ENCODE results near the gene TSPAN33. TPM values are rescaled to one million over a fixed set of nuclear protein-coding genes. Genes with fewer than 3 reads are reported as not detected.
"Not testable (repeated sequence)": the region's sequence is repeated elsewhere in the genome, so short reads cannot be mapped to it uniquely, and the experiment has no call there.

Gene TSPAN33
- total and polyA plus RNA-seq, 2 donors from 2014 or later: 54.9 to 316 TPM

DNA sequence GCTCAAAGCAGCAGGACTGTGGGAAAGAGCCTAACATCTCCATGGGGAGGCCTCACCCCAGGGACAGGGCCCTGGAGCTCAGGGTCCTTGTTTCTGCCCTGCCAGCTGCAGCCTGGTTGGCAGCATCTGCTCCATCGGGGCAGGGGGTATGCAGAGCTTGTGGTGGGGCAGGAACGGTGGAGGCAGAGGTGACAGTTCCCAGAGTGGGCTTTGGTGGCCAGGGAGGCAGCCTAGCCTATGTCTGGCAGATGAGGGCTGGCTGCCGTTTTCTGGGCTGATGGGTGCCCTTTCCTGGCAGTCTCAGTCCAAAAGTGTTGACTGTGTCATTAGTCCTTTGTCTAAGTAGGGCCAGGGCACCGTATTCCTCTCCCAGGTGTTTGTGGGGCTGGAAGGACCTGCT is 68.1 kb downstream of the TSPAN33 start:
- no peak overlapping the region for H3K4me3 ChIP-seq (ENCODE audit: low read length in 3 of 3)
- no peaks in the 10 kb centered on the region for H3K9me3 ChIP-seq (ENCODE audit: control insufficient read depth in 2 of 3, insufficient read depth in 1 of 3, low read length in 3 of 3)
- TF ChIP-seq, protein P1, sequence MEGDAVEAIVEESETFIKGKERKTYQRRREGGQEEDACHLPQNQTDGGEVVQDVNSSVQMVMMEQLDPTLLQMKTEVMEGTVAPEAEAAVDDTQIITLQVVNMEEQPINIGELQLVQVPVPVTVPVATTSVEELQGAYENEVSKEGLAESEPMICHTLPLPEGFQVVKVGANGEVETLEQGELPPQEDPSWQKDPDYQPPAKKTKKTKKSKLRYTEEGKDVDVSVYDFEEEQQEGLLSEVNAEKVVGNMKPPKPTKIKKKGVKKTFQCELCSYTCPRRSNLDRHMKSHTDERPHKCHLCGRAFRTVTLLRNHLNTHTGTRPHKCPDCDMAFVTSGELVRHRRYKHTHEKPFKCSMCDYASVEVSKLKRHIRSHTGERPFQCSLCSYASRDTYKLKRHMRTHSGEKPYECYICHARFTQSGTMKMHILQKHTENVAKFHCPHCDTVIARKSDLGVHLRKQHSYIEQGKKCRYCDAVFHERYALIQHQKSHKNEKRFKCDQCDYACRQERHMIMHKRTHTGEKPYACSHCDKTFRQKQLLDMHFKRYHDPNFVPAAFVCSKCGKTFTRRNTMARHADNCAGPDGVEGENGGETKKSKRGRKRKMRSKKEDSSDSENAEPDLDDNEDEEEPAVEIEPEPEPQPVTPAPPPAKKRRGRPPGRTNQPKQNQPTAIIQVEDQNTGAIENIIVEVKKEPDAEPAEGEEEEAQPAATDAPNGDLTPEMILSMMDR (IDR thresholded peaks at IDR 0.05; ENCODE audit: borderline replicate concordance, extremely low read depth, insufficient read depth): no peak
- peaks cover 0 to 8% (median 6%) of the 10 kb centered on the region in 3 donors for H3K36me3 ChIP-seq (ENCODE audit: control insufficient read depth in 2 of 3, insufficient read depth in 3 of 3, low read length in 3 of 3)
- no peak overlapping the region for H3K27ac ChIP-seq (ENCODE audit: low read depth in 2 of 2, low read length in 2 of 2)
- DNase-seq (no peak), FAIRE-seq (no peak)
- peaks cover 0 to 5% (median 0%) of the 10 kb centered on the region in 3 donors for H3K4me1 ChIP-seq (ENCODE audit: control insufficient read depth in 2 of 3, insufficient read depth in 2 of 3, low read depth in 1 of 3, low read length in 3 of 3)
- H3K9ac ChIP-seq (ENCODE audit: low read length in 3 of 3): no peak overlapping the region
- no peaks in the 10 kb centered on the region for H3K27me3 ChIP-seq (ENCODE audit: control insufficient read depth, insufficient read depth, low read length)
- intact Hi-C loops (cut with DNase I): no loop called here

GRCh38 chr7:129213828-129214227 is 69.3 kb downstream of the TSPAN33 start:
- Histone ChIP-seq H3K27me3 (ENCODE audit: control insufficient read depth, insufficient read depth, low read length) (no peaks in the 10 kb centered on the region), H3K9me3 (ENCODE audit: control insufficient read depth in 2 of 3, insufficient read depth in 1 of 3, low read length in 3 of 3) (no peaks in the 10 kb centered on the region), H3K27ac (ENCODE audit: low read depth in 2 of 2, low read length in 2 of 2) (no peak overlapping the region), H3K4me3 (ENCODE audit: low read length in 3 of 3) (no peak overlapping the region), H3K36me3 (ENCODE audit: control insufficient read depth in 2 of 3, insufficient read depth in 3 of 3, low read length in 3 of 3) (peaks cover 0 to 6% (median 6%) of the 10 kb centered on the region in 3 donors), H3K4me1 (ENCODE audit: control insufficient read depth in 2 of 3, insufficient read depth in 2 of 3, low read depth in 1 of 3, low read length in 3 of 3) (peaks cover 0 to 2% (median 0%) of the 10 kb centered on the region in 3 donors), H3K9ac (ENCODE audit: low read length in 3 of 3) (no peak overlapping the region)
- intact Hi-C loops (cut with DNase I): no loop called here
- FAIRE-seq: no peak
- DNase-seq: peak in 3 of 5 donors; percentile 28 to 35 (median 30)
- TF ChIP-seq, protein P1 (IDR thresholded peaks at IDR 0.05; ENCODE audit: borderline replicate concordance, extremely low read depth, insufficient read depth): no peak

DNA sequence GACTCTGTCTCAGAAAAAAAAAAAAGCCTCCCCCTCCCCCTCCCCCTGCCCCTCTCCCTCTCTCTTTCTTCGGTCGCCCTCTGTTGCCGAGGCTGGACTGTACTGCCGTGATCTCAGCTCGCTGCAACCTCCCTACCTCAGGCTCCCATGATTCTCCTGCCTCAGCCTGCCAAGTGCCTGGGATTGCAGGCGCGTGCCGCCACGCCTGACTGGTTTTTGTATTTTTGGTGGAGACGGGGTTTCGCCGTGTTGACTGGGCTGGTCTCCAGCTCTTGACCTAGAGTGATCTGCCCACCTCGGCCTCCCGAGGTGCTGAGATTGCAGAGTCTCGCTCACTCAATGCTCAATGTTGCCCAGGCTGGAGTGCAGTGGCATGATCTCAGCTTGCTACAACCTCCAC is 71.2 kb downstream of the TSPAN33 start:
- intact Hi-C loops (cut with DNase I); H3K36me3 ChIP-seq (ENCODE audit: control insufficient read depth in 2 of 3, insufficient read depth in 3 of 3, low read length in 3 of 3); H3K9ac ChIP-seq (ENCODE audit: low read length in 3 of 3); H3K27ac ChIP-seq (ENCODE audit: low read depth in 2 of 2, low read length in 2 of 2); H3K4me1 ChIP-seq (ENCODE audit: control insufficient read depth in 2 of 3, insufficient read depth in 2 of 3, low read depth in 1 of 3, low read length in 3 of 3); H3K27me3 ChIP-seq (ENCODE audit: control insufficient read depth, insufficient read depth, low read length); H3K4me3 ChIP-seq (ENCODE audit: low read length in 3 of 3); DNase-seq; H3K9me3 ChIP-seq (ENCODE audit: control insufficient read depth in 2 of 3, insufficient read depth in 1 of 3, low read length in 3 of 3); FAIRE-seq: not testable (repeated sequence)

DNA sequence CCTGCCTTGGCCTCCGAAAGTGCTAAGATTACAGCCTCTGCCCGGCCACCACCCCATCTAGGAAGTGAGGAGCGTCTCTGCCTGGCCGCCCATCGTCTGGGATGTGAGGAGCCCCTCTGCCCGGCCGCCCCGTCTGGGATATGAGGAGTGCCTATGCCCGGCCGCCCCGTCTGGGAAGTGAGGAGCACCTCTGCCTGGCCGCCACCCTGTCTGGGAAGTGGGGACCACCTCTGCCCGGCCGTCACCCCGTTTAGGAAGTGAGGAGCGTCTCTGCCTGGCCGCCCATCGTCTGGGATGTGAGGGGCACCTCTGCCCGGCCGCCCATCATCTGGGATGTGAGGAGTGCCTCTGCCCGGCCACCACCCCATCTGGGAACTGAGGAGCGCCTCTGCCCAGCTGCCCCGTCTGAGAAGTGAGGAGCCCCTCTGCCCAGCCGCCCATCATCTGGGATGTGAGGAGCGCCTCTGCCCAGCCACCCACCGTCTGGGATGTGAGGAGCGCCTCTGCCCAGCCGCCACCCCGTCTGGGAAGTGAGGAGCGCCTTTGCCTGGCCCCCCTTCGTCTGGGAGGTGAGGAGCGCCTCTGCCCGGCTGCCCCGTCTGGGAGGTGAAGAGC is 71.7 kb downstream of the TSPAN33 start:
- H3K4me3 ChIP-seq (ENCODE audit: low read length in 3 of 3); H3K27me3 ChIP-seq (ENCODE audit: control insufficient read depth, insufficient read depth, low read length); FAIRE-seq; H3K9me3 ChIP-seq (ENCODE audit: control insufficient read depth in 2 of 3, insufficient read depth in 1 of 3, low read length in 3 of 3); H3K27ac ChIP-seq (ENCODE audit: low read depth in 2 of 2, low read length in 2 of 2); H3K9ac ChIP-seq (ENCODE audit: low read length in 3 of 3); H3K36me3 ChIP-seq (ENCODE audit: control insufficient read depth in 2 of 3, insufficient read depth in 3 of 3, low read length in 3 of 3); H3K4me1 ChIP-seq (ENCODE audit: control insufficient read depth in 2 of 3, insufficient read depth in 2 of 3, low read depth in 1 of 3, low read length in 3 of 3); DNase-seq; intact Hi-C loops (cut with DNase I): not testable (repeated sequence)

- H3K4me3 ChIP-seq (ENCODE audit: low read length in 3 of 3); H3K9me3 ChIP-seq (ENCODE audit: control insufficient read depth in 2 of 3, insufficient read depth in 1 of 3, low read length in 3 of 3); FAIRE-seq; H3K4me1 ChIP-seq (ENCODE audit: control insufficient read depth in 2 of 3, insufficient read depth in 2 of 3, low read depth in 1 of 3, low read length in 3 of 3); H3K36me3 ChIP-seq (ENCODE audit: control insufficient read depth in 2 of 3, insufficient read depth in 3 of 3, low read length in 3 of 3); H3K9ac ChIP-seq (ENCODE audit: low read length in 3 of 3); H3K27me3 ChIP-seq (ENCODE audit: control insufficient read depth, insufficient read depth, low read length); DNase-seq; H3K27ac ChIP-seq (ENCODE audit: low read depth in 2 of 2, low read length in 2 of 2); intact Hi-C loops (cut with DNase I): not testable (repeated sequence)
Observed at GRCh38 chr7:129216821-129217416, 72.4 kb downstream of the TSPAN33 start.
